HepG2 (cell line): Measurements from ENCODE around the gene NIPAL1. TPM values are rescaled to one million over a fixed set of nuclear protein-coding genes. Genes with fewer than 3 reads are reported as not detected.

ENCODE experiments used
- ATAC-seq: fragments of 200-7000 bp; cut with Tn5 transposase; 3 replicates; pipeline ENCODE4 v1.9.1; 2020; ENCODE audit warnings: mild to moderate bottlenecking, moderate library complexity
- BruUV-seq: library from RNA; stranded (reverse); fragments of 400-500 nt; replicated peaks from 2 replicates; lab custom pipeline; 2021; lab: Mats Ljungman, UMichigan
- CTCF ChIA-PET: fragments of 300-600 bp; formaldehyde crosslinking; extraction: SDS; loops from one replicate; lab custom pipeline; 2021; ENCODE audit warnings: low total read pairs, inconsistent platforms, low intra/inter-chr PET ratio; lab: Yijun Ruan, JAX
- POLR2A ChIA-PET: fragments of 350-600 bp; sonication (Branson Sonifier 250); formaldehyde crosslinking; loops from one replicate; lab custom pipeline; 2020; ENCODE audit warnings: antibody characterized with exemption, inconsistent platforms; lab: Yijun Ruan, JAX
- DNase-seq: peaks from one replicate; pipeline ENCODE4 v3.0.0-alpha.2; 2015; ENCODE audit warnings: low spot score
- FAIRE-seq: peaks from 3 replicates; lab custom pipeline; 2011; peaks lifted over from hg19 to GRCh38; lab: Jason Lieb, UNC
- H2AFZ ChIP-seq: one replicate; pipeline ENCODE4 v1.6.1; 2011; ENCODE audit warnings: low read length, inconsistent platforms
- H3K27ac ChIP-seq: fragments of 300-600 bp; 3 replicates; pipeline ENCODE4 v1.8.0; 2011; ENCODE audit warnings: mixed run types, mild to moderate bottlenecking, mixed read lengths, low read length, inconsistent platforms; ENCODE audit not compliant: insufficient read depth; ENCODE audit errors: extremely low read length
- H3K27me3 ChIP-seq, 2 experiments: fragments of 200-600 bp in 1 of 2; 2 replicates in 1 of 2; 3 replicates in 1 of 2; pipeline versions ENCODE4 v1.6.0 to v1.8.0; 2011; ENCODE audit warnings: low read length in 2 of 2, mild to moderate bottlenecking in 2 of 2, moderate library complexity in 2 of 2, inconsistent platforms in 1 of 2; ENCODE audit not compliant: insufficient read depth in 2 of 2, control insufficient read depth in 1 of 2
- H3K36me3 ChIP-seq, 2 experiments: fragments of 200-600 bp in 1 of 2; replicated peaks in 1 of 2; 2 replicates in 1 of 2; 3 replicates in 1 of 2; pipeline versions ENCODE4 v1.5.1 to v1.8.0; 2011; ENCODE audit warnings: low read length in 2 of 2, inconsistent platforms in 1 of 2; ENCODE audit not compliant: insufficient read depth in 2 of 2, control insufficient read depth in 1 of 2
- H3K4me1 ChIP-seq: 2 replicates; pipeline ENCODE4 v1.5.1; 2012; ENCODE audit warnings: low read length, inconsistent platforms; ENCODE audit not compliant: insufficient read depth
- H3K4me2 ChIP-seq: 2 replicates; pipeline ENCODE4 v1.6.0; 2011; ENCODE audit warnings: low read depth, low read length, inconsistent platforms
- H3K4me3 ChIP-seq, 3 experiments: fragments of 200-600 bp in 1 of 3; sonication (generic), shearing (Covaris generic) in 1 of 3; replicated peaks in 1 of 3; 2 replicates each; pipeline ENCODE4 v1.5.1; 2011 to 2016; ENCODE audit warnings: low read length in 3 of 3, inconsistent platforms in 2 of 3, low read depth in 2 of 3, mild to moderate bottlenecking in 2 of 3, control low read depth in 1 of 3, mixed read lengths in 1 of 3; ENCODE audit not compliant: insufficient read depth in 1 of 3
- H3K79me2 ChIP-seq: one replicate; pipeline ENCODE4 v1.6.1; 2011; ENCODE audit warnings: low read length, inconsistent platforms; ENCODE audit not compliant: insufficient read depth
- H3K9ac ChIP-seq: 2 replicates; pipeline ENCODE4 v1.6.0; 2011; ENCODE audit warnings: mild to moderate bottlenecking, low read depth, low read length, inconsistent platforms; ENCODE audit not compliant: insufficient read depth
- H3K9me3 ChIP-seq: 2 replicates; pipeline ENCODE4 v1.5.1; 2012; ENCODE audit warnings: mild to moderate bottlenecking, low read length
- H4K20me1 ChIP-seq: 2 replicates; pipeline ENCODE4 v1.6.0; 2011; ENCODE audit warnings: inconsistent platforms, mild to moderate bottlenecking, low read length, moderate library complexity; ENCODE audit not compliant: insufficient read depth
- CBX5 ChIP-seq: sonication (generic); formaldehyde crosslinking; IDR thresholded peaks from 2 replicates; pipeline ENCODE4 v1.4.0; 2020; ENCODE audit warnings: missing genetic modification reagents, borderline replicate concordance
- CCDC6 ChIP-seq: sonication (generic); formaldehyde crosslinking; IDR thresholded peaks from 2 replicates; pipeline ENCODE4 v1.8.1; 2022; ENCODE audit warnings: mild to moderate bottlenecking, missing genetic modification reagents, moderate library complexity
- CENPT ChIP-seq: sonication (generic); formaldehyde crosslinking; IDR thresholded peaks from 2 replicates; pipeline ENCODE4 v1.8.0; 2022; ENCODE audit warnings: low read depth, mild to moderate bottlenecking, moderate library complexity, missing genetic modification reagents
- CHD4 ChIP-seq: fragments of 200-600 bp; sonication (generic); IDR thresholded peaks from 2 replicates; pipeline ENCODE4 v1.7.0; 2017; ENCODE audit warnings: mild to moderate bottlenecking, low read length, borderline replicate concordance
- CREB1 ChIP-seq, 2 experiments: fragments of 450-650 bp in 1 of 2; IDR thresholded peaks; 2 replicates each; pipeline ENCODE4 v1.6.1; 2016 to 2017; ENCODE audit warnings: control low read depth in 1 of 2, mild to moderate bottlenecking in 1 of 2, missing compliant biosample characterization in 1 of 2, missing genetic modification characterization in 1 of 2
- KDM2A ChIP-seq: sonication (generic); formaldehyde crosslinking; IDR thresholded peaks from 2 replicates; pipeline ENCODE4 v1.4.0; 2020; ENCODE audit warnings: low read depth, missing genetic modification reagents, borderline replicate concordance
- KLF12 ChIP-seq: sonication (generic); formaldehyde crosslinking; IDR thresholded peaks from 2 replicates; pipeline ENCODE4 v1.4.0; 2020; ENCODE audit warnings: missing genetic modification reagents, borderline replicate concordance
- MXD1 ChIP-seq: sonication (generic); formaldehyde crosslinking; IDR thresholded peaks from 2 replicates; pipeline ENCODE4 v1.4.0; 2020; ENCODE audit warnings: mild to moderate bottlenecking, missing genetic modification reagents
- NFYB ChIP-seq: sonication (generic); formaldehyde crosslinking; IDR thresholded peaks from 2 replicates; pipeline ENCODE4 v1.4.0; 2020; ENCODE audit warnings: missing genetic modification reagents
- RFX1 ChIP-seq: fragments of 450-650 bp; IDR thresholded peaks from 2 replicates; pipeline ENCODE4 v1.6.1; 2017
- SP4 ChIP-seq: sonication (generic); formaldehyde crosslinking; IDR thresholded peaks from 2 replicates; pipeline ENCODE4 v1.8.1; 2023; ENCODE audit warnings: mild to moderate bottlenecking, missing genetic modification reagents
- THRA ChIP-seq: sonication (generic); formaldehyde crosslinking; IDR thresholded peaks from 2 replicates; pipeline ENCODE4 v1.4.0; 2020; ENCODE audit warnings: missing genetic modification reagents, borderline replicate concordance
- ZBTB7A ChIP-seq: sonication (generic); formaldehyde crosslinking; IDR thresholded peaks from 2 replicates; pipeline ENCODE4 v1.8.0; 2022; ENCODE audit warnings: mild to moderate bottlenecking, missing genetic modification reagents
- ZMYM3 ChIP-seq: sonication (generic); formaldehyde crosslinking; IDR thresholded peaks from 2 replicates; pipeline ENCODE4 v1.5.1; 2020; ENCODE audit warnings: mild to moderate bottlenecking, missing genetic modification reagents
- ZNF460 ChIP-seq: sonication (generic); formaldehyde crosslinking; IDR thresholded peaks from 2 replicates; pipeline ENCODE4 v1.5.1; 2020; ENCODE audit warnings: missing genetic modification reagents, mild to moderate bottlenecking, borderline replicate concordance
- WGBS: methylation state at CpG from one replicate; pipeline ENCODE4 v1.1.6; 2017; ENCODE audit warnings: low lambda C conversion rate; 5-methylcytosine and 5-hydroxymethylcytosine counted together
- in situ Hi-C: cut with HindIII; loops from 2 replicates; pipeline ENCODE4 v1.10.0; 2017; ENCODE audit warnings: low pct_unique_long_range_greater_than_20kb; ENCODE audit not compliant: extremely low pct_ligation_motif_present
- intact Hi-C: fragments of 100-400 bp; cut with micrococcal nuclease; formaldehyde crosslinking; loops from one replicate; pipeline ENCODE4 v1.10.0; 2022; ENCODE audit not compliant: unreplicated experiment
- polyA plus RNA-seq, 8 experiments: library from polyadenylated mRNA; depleted of rRNA in 3 of 8; stranded (reverse) in 7 of 8; unstranded in 1 of 8; fragments of >200 nt; fragmentation: Illumina TruSeq in 4 of 8; extraction: Trizol in 4 of 8; gene quantifications; 2 replicates each; pipeline versions ENCODE4 v1.2.1 to v1.2.3, GENCODE V29; 2011 to 2016; ENCODE audit warnings: low read depth in 4 of 8, missing spikeins in 1 of 8, mixed read lengths in 1 of 8; ENCODE audit not compliant: insufficient read depth in 1 of 8
- total RNA-seq, 5 experiments: library from RNA; depleted of rRNA; stranded (reverse); fragments of >200 nt; fragmentation: Illumina TruSeq; extraction: Trizol; gene quantifications; 2 replicates each; pipeline ENCODE4 v1.2.3, GENCODE V29; 2016; ENCODE audit warnings: low read depth in 1 of 5
- TF ChIP-seq, protein P1 (sequence below): IDR thresholded peaks from 2 replicates; pipeline ENCODE4 v1.6.1; 2012; ENCODE audit warnings: inconsistent platforms
- TF ChIP-seq, protein P2 (sequence below): sonication (generic); formaldehyde crosslinking; IDR thresholded peaks from 2 replicates; pipeline ENCODE4 v1.5.1; 2020; ENCODE audit warnings: mild to moderate bottlenecking, missing genetic modification reagents, borderline replicate concordance

The NIPAL1 gene
- total and polyA plus RNA-seq, 2 of the 13 experiments (the other 11 are each of a cell fraction or from before 2014, with no cell fraction given), result 1.4 to 3.4 TPM

- Histone ChIP-seq H3K79me2 (no peaks in the 10 kb centered on the region), H2AFZ (peak overlapping the region; percentile 55), H3K9me3 (no peaks in the 10 kb centered on the region), H3K36me3 (no peaks in the 10 kb centered on the region), H3K9ac (peak overlapping the region; percentile 76; the same call in 1 of the 2 replicates), H3K4me1 (peaks cover 20% of the 10 kb centered on the region), H3K4me3 (peak overlapping the region; percentile 69 to 80 (median 76)), H4K20me1 (no peaks in the 10 kb centered on the region), H3K4me2 (peak overlapping the region; percentile 98), H3K27me3 (no peaks in the 10 kb centered on the region; a peak in 1 of 5 replicates), H3K27ac (peak overlapping the region; percentile 74)
- ChIA-PET POLR2A (no interaction called here), CTCF (interaction anchor here (1.6 kb wide), 1 partner anchor 71 kb away, joined by 13 read pairs; no protein-coding TSS in a partner anchor)
- DNase-seq (no peak), ATAC-seq (no peak), FAIRE-seq (no peak)
- 9% methylated on average over 5 of the region's 5 CpGs for WGBS
- intact Hi-C loops, result loop anchor here (1.0 to 5.0 kb wide), 4 partner anchors 28 to 103 kb away; partner anchors contain the start of gene NFXL1
- in situ Hi-C loops, result no loop called here
- BruUV-seq, result no TSS peak
- TF ChIP-seq CREB1 (IDR thresholded peaks at IDR 0.05) (no peak), CREB1 (CRISPR knock-in tag; IDR thresholded peaks at IDR 0.05) (no peak), SP4 (CRISPR knock-in tag) (no peak), CENPT (no peak), CBX5 (no peak), ZMYM3 (peak; percentile 66), THRA (CRISPR knock-in tag) (no peak), ZBTB7A (no peak), KLF12 (no peak), ZNF460 (CRISPR knock-in tag) (peak; percentile 61), CCDC6 (no peak), NFYB (CRISPR knock-in tag) (no peak), KDM2A (CRISPR knock-in tag) (no peak), MXD1 (CRISPR knock-in tag) (no peak), RFX1 (no peak), CHD4 (peak; percentile 45; the same call in 1 of the 2 replicates)
- TF ChIP-seq, protein P1, sequence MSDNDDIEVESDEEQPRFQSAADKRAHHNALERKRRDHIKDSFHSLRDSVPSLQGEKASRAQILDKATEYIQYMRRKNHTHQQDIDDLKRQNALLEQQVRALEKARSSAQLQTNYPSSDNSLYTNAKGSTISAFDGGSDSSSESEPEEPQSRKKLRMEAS, result 0 out of 2 replicates have a peak, but pooled peaks have one; percentile 3
- TF ChIP-seq, protein P2, sequence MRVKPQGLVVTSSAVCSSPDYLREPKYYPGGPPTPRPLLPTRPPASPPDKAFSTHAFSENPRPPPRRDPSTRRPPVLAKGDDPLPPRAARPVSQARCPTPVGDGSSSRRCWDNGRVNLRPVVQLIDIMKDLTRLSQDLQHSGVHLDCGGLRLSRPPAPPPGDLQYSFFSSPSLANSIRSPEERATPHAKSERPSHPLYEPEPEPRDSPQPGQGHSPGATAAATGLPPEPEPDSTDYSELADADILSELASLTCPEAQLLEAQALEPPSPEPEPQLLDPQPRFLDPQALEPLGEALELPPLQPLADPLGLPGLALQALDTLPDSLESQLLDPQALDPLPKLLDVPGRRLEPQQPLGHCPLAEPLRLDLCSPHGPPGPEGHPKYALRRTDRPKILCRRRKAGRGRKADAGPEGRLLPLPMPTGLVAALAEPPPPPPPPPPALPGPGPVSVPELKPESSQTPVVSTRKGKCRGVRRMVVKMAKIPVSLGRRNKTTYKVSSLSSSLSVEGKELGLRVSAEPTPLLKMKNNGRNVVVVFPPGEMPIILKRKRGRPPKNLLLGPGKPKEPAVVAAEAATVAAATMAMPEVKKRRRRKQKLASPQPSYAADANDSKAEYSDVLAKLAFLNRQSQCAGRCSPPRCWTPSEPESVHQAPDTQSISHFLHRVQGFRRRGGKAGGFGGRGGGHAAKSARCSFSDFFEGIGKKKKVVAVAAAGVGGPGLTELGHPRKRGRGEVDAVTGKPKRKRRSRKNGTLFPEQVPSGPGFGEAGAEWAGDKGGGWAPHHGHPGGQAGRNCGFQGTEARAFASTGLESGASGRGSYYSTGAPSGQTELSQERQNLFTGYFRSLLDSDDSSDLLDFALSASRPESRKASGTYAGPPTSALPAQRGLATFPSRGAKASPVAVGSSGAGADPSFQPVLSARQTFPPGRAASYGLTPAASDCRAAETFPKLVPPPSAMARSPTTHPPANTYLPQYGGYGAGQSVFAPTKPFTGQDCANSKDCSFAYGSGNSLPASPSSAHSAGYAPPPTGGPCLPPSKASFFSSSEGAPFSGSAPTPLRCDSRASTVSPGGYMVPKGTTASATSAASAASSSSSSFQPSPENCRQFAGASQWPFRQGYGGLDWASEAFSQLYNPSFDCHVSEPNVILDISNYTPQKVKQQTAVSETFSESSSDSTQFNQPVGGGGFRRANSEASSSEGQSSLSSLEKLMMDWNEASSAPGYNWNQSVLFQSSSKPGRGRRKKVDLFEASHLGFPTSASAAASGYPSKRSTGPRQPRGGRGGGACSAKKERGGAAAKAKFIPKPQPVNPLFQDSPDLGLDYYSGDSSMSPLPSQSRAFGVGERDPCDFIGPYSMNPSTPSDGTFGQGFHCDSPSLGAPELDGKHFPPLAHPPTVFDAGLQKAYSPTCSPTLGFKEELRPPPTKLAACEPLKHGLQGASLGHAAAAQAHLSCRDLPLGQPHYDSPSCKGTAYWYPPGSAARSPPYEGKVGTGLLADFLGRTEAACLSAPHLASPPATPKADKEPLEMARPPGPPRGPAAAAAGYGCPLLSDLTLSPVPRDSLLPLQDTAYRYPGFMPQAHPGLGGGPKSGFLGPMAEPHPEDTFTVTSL (CRISPR knock-in tag), result no peak
Measured at GRCh38 chr4:48015678-48016077, 894 bp upstream of the NIPAL1 start.
